HG03378 (cell line): ENCODE measurements around the gene MAGI3.
"Not testable (repeated sequence)": the region's sequence is repeated elsewhere in the genome, so short reads cannot be mapped to it uniquely, and the experiment has no call there.

Source experiments
- ATAC-seq: cut with Tn5 transposase; IDR thresholded peaks from one replicate; pipeline ENCODE4 v1.9.1; 2021; ENCODE audit warnings: mild to moderate bottlenecking, moderate library complexity; ENCODE audit not compliant: unreplicated experiment

MAGI3 gene

DNA sequence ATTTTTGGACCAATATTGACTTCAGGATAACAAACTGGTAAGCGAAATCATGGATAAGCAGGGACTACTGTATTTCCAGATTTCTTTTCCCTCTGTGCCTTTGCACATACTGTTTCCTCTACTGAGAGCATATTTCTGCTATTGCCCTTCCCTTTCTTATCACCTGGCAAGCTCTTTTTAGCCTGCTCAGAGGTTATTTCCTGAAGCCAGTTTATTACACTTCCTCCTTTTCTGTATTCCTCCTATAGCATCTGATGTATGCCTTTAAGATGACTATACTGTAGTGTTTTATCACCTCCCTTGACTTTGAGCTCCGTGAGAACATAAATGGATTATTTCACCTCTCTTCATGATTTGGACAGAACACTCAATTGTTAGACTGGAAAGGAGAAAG, 49.0 kb downstream of the MAGI3 start:
- no peak for ATAC-seq

DNA sequence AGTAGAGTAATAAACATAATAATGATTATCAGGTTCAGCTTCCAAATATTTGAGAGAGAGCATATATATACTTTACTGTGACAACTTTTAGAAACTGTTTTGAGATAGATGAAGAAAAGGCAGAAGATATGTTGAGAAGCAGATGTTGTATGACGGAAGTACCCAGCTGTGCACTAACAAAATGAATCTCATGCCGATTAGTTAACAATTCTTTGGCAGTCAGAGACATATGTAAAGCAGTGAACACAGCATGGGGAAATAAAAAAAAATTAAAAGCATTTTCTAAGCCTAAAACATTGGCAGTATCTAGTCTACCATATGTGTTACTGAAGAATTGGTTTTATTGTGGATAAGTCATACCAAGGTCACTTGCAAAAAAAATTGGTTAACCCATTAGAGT, 51.8 kb downstream of the MAGI3 start:
- ATAC-seq: no peak

DNA sequence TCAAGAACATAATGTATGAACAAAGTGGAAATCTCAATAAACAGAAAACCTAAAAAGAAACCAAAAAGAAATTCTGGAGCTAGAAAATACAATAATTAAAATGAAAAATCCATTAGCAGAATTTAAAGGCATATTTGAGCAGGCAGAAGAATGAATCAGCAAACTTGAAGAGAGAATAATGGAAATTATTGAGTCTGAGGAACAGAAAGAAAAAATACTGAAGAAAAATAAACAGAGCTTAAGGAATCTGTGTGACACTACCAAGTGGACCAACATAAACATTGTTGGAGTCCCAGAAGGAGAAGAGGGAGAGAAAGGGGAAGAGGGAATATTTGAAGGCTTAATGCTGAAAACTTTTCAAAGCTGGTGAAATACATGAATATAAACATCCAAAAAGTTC, 54.5 kb downstream of the MAGI3 start:
- no peak for ATAC-seq

DNA sequence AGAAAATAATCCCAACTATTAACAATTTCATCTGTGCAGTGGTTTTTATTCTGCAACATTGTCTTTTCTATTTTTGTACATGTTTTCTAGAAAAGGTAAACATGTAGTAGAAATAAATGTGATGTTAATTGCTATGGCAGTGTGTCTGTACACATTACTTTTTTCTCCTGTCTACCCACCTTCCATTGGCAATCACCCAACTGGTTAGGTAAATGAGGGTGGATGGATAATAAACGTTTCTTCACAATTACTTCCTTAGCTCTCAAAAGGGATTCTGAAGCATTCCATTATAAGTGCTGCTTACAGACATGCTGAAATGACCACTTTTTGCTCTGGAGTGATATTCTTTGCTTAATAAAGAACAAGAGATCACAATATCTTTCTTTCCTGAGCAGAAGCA, 61.4 kb downstream of the MAGI3 start:
- no peak for ATAC-seq

DNA sequence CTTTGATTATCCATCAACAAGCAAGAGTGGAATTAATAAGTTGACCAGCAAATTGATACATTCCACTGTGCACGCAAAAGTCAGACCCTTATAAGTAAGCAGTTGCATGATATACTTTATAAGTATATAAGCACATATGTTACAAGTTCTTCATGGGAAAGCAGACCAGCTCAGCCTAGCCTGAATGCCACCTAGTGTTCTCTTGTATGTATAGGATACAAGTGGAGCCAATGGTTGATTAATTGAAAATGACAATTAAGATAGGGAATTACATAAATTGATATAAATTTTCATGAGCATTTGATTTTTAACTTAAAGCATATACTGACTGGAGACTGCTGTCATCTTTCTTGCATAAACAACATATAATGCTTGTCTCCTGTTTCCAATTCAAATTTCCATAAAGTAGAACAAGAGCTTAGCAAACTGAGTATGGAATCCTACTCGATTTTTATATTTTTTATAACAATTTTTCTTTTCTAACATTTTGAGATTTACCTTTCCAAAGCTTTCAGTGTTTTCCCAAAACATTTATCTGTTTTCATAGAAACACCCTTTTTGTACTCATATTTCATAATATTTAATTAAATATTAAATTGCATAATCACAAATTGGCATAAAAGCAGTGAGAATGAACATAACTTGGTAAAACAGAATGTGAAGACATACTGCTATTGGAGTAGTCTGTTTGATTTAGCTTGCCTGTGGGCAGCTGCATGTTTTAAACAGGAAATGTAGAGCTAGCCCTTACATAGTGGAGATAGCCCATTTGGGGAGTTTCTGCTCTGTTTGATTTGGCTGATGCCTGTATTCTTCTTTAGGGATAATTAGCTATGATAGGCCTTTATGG, 62.8 kb downstream of the MAGI3 start:
- ATAC-seq: no peak

DNA sequence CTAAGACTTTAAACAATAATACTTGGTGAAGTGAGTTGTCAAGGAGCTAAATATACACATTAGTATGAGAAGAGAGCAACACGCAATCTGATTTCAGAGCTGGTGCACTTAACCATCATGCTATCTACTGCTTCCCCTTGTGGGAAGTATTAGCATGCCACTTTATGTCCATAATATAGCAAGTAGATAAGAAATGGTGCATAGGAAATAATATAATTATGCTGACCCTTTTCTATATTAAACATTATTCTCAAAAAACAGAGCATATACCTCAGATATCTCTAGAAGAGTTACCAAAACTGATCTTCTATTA, 63.4 kb downstream of the MAGI3 start:
- ATAC-seq: no peak

DNA sequence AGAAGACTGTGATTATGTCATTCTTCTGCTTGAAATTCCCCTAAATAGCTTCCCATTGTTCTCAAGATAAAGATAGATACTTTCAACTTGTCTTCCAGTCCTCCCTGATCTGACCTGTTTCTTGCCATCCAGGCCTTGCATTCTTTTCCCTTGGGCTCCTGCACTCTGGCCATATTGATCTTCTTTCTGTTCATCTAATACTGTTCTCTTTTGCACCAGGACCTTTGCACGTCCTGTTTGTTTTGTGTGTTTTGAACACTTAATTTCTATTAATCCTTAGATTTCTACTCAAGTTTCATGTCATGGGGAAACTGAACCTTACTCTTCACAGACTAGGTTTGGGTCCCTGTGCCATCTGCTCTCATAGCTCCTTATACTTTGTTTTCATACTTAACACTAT, 65.1 kb downstream of the MAGI3 start:
- no peak for ATAC-seq

DNA sequence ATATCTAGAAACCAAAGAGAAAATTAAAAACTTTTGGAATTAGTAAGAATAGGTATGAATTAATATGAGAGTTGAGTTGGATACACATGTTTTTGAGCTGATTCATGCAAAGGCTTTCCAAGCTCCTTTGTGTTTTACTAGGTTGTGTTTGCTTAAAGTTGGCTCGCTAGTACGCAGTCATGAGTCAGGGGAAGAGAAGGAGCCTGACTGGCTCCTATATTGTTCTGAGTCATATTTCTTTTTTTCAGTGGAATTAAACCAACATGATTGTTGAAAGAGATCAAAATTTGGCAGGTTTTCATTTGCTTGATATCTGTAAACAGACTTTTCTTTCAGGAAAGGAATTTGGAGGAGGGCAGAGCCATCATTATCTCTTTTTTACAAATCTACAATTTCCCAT, 66.7 kb downstream of the MAGI3 start:
- ATAC-seq: no peak

DNA sequence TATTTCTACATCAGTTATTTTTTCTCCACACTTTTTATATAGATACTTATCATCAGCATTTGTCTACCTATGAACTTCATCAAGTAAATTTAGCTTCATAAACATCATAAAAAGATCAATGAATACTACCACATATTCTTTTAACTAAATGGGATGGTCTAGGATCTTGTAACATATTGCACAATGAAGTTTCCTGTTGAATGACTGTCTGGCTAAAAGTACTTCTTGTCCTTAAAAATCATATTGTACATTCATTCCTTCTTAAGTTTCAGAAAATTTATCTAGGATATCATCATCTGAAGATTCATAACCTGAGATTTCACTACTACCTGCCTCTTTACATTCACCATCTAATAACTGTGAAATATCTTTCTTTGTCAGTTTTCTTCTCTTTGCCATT, 69.0 kb downstream of the MAGI3 start:
- no peak for ATAC-seq

DNA sequence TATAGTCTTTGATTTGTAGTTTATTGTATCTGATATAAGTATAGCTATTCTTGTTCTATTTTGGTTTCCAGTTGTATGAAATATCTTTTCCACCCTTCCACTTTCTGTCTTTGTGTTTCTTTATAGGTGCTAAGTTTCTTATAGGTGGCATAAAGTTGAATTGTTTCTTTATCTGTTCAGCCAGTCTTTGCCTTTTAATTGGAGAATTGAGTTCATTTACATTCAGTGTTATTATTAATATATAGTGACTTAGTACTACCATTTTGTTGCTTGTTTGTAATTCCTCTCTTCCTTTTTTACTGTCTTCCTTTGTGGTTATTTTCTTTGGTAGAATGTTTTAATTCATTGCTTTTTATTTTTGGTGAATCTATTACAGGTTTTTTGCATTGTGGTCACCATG, 77.7 kb downstream of the MAGI3 start:
- no peak for ATAC-seq

DNA sequence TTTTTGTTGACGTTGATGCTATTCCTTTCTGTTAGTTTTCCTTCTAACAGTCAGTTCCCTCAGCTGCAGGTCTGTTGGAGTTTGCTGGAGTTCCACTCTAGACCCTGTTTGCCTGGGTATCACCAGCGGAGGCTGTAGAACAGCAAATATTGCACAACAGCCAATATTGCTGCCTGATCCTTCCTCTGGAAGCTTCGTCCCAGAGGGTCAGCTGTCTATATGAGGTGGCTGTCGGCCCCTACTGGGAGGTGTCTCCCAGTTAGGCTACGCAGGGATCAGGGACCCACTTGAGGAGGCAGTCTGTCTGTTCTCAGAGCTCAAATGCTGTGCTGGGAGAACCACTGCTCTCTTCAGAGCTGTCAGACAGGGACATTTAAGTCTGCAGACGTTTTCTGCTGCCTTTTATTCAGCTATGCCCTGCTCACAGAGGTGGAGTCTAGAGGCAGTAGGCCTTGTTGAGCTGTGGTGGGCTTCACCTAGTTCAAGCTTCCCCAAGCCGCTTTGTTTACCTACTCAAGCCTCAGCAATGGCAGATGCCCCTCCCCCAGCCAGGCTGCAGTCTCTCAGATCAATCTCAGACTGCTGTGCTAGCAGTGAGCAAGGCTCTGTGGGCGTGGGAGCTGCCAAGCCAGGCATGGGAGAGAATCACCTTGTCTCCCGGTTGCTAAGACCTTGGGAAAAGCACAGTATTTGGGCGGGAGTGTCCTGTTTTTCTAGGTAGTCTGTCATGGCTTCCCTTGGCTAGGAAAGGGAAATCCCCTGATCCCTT, 88.3 kb downstream of the MAGI3 start:
- not testable (repeated sequence) for ATAC-seq

DNA sequence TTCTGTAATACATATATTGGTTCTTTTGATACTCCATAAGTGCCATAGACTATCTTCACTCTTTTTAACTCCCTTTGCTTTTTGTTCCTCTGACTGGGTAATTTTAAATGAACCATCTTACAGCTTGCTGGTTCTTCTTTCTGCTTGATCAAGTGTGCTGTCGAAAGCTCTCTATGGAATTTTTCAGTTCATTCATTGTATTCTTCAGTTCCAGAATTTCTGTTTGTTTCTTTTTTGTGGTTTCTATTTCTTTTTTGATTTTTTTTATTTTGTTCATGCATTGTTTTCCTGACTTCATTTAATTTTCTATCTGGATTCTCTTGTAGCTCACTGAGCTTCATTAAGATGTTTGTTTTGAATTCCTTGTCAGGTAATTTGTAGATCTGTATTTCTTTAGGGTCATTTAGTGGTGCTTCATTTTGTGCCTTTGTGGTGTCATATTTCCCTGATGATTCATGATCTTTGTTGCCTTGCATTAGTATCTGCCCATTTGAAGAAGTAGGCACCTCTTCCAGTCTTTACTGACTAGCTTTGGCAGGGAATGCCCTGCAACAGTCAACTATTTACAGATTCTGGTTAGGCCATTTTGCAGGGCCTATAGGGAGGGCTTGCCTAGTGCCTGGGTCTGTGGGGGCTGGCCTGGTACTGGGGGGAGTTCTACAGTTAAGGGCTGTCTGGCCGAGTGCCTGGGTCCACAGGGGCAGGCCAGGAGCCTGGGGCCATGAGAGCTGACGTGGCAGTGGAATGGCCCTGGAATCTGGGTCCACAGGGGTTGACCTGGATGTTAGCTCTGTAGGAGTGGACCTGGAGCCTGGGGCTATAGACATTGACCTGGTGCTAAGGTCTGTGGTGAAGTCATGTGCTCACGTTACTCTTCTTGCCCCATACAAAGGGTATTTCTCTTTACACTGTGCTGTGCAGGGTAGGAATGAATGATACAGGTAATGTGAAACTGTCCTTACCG, 89.7 kb downstream of the MAGI3 start:
- no peak for ATAC-seq

DNA sequence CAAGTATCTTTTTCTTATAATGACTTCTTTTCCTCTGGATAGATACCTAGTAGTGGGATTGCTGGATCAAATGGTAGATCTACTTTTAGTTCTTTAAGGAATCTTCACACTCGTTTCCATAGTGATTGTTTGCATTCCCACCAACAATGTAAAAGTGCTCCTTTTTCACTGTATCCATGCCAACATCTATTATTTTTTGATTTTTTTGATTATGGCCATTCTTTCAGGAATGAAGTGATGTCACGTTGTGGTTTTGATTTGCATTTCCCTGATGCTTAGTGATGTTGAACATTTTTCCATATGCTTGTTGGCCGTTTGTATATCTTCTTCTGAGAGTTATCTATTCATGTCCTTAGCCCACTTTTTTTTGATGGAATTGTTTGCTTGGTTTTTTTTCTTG, 94.8 kb downstream of the MAGI3 start:
- ATAC-seq: not testable (repeated sequence)

DNA sequence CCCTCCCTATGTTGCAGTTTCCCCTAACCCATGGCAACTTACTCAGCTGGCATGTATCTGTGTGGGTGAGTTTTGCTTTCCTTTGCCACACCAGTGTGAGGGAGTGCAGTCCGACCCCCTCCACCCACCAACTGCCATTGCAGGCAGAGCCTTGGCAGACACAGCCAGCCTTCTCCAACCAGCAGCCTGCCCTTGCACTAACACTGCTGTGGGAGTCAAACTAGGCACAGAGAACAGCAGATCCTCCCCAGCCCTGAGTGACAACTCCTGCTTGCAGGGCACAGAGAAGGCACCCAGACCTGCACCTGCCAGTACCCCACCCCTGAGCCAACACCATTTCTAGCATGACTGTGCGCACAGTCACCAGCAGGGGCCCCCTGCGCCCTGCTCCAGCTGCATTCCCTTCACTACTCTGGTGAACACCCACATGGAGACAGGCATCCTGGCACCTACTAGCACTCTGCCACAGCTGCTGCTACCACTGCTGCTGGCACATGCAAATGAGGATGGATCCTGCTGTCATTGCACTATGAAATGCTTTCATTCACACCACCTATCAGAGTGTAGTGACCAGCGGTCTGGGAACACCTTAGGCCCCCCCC, 98.4 kb downstream of the MAGI3 start:
- ATAC-seq: no peak

DNA sequence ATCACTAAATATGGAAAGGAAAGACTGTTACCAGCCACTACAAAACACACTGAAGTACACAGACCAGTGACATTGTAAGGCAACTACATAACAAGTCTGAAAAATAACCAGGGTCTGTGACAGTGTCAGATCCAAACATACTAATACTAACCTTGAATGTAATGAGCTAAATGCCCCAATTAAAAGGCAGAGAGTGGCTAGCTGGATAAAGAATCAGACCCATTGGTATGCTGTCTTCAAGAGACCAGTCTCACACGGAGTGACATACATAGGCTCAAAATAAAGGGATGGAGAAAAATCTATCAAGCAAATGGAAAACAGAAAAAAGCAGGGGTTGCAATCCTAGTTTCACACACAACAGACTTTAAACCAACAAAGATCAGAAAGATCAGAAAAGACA, 100.1 kb downstream of the MAGI3 start:
- ATAC-seq: no peak

DNA sequence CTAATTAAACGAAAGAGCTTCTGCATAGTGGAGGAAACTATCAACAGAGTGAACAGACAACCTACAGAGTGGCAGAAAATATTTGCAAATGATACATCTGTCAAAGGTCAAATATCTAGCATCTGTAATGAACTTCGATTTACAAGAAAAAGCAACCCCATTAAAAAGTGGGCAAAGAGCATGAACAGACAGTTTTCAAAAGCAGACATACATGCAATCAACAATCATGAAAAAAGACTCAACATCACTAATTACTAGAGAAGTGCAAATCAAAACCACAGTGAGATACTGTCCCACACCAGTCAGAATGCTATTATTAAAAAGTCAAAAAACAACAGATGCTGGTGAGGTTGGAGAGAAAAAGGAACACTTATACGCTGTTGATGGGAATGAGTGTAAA, 103.2 kb downstream of the MAGI3 start:
- no peak for ATAC-seq

DNA sequence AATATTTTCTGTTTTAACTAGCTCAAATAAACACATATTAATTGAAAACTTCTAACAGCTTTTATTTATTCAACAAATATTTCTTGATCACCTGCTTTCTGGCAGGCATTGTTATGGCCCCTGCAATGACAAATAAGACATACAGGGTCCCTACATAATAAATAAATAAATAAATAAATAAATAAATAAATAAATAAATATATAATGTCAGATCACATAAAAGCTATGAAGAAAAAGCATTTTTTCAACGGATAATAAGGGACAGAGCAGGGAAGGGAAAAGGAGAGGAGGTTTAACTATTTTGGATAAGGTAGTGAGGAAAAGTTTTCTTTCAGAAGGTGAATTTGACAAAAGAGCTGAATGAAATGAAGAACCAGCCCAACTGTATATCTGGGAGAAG, 115.0 kb downstream of the MAGI3 start:
- ATAC-seq: no peak

DNA sequence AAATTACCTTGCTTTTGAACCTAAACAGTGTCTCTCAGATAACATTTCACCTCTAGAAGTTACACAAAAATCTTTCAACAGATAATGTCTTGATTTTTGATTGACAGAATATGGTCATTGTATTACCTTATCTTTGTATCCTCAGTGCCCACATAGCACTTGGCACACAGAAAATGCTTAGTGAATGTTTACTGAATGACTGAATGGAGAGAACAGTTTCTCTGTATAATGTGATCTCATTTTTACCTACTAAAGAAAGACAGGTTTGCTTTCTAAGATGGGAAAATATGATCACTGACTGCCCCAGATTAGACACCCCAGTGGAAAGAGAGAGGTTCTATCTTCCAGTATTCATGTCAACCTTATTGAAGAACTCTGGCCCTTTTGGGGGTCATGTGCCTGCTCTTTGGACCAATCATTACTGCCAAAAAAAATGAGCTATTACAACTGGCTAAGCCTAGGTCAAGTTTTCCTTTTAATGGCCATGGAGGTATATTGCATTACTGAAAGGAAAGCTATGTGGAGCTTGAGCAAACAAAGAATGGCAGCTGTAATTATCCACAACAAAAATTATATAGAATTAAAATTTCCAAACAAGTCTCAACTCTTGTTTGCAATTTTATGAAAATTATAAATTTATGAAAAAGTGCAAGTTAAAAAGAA, 117.4 kb downstream of the MAGI3 start:
- ATAC-seq: no peak

DNA sequence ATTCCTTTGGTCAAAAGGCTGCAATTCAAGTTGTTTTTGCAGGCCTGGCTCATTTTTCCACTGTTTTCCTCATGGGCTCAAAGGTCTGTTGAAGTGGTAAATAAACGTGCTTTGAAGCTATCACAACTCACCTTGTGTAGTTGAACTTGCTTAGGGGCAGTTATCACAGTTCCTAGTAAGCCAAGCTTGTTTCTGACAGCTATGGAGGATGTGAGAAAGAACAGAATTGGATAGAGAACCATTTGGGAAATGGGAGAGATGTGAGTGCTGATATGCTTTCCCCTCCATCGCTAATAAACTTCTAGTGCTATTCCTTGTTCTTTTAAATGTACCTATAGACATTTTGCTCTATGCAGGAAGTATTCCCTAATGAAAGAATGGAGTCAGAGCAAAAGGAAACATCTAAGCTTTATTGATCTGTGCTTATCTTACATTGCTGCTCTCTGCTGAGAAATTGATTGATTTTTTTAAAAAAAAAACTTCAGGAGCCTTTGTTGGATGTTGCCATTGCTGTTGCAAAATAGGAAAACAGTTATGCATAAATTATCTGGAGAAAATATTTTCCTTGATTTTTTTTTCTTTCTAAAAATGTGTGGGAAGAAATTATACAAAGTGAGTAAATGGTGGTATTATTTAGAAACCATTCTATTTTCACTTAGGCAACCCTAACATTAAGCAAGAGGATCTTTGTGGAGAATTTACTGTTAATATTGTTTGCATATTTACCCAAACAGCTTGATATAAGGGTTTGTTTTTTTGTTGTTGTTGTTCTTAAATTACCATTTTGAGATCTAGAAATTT, 118.2 kb downstream of the MAGI3 start:
- ATAC-seq: no peak

DNA sequence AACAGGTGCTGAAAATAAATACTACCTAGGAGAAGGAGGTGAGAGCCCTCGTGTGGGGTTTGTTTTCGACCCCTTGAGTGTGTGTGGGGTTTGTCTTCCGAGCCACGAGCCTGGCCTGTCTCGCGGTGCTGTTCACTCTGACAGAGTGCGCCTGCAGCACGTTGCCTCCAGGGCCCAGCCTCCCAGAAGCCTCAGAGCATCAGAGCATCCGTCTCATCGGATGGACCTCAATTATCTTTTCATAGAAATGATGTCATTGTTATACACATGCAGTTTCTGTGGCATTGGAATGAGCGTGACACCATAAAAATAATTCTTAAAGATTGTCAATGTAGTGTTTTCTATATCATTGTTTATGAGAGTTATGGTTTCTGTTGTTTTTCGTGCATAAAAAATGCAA, 119.5 kb downstream of the MAGI3 start:
- not testable (repeated sequence) for ATAC-seq
